ENCODE results near the gene DDOST.
A peak's percentile ranks its signal among the peaks of the same experiment; 100 is the strongest.

Gene DDOST

DNA sequence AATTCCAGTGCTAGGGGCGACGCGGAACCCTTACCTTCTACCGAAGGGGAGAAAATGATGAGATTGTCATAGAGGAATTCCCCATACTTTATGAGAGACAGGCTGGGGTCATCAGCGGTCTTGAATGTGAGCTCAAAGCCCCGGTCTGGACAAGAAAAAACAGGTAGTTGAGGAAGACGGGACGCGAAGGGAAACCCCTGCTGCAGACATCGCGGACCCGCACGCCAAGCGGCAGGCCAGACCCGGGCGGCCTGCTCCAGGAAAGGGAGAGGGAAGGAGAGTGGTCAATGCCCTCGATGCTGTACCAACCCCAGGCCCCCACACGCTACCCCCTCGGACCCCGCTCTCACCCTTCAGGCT lies 342 bp downstream of the DDOST start:
- DNase-seq (ENCODE audit: low spot score) = no peak

DNA sequence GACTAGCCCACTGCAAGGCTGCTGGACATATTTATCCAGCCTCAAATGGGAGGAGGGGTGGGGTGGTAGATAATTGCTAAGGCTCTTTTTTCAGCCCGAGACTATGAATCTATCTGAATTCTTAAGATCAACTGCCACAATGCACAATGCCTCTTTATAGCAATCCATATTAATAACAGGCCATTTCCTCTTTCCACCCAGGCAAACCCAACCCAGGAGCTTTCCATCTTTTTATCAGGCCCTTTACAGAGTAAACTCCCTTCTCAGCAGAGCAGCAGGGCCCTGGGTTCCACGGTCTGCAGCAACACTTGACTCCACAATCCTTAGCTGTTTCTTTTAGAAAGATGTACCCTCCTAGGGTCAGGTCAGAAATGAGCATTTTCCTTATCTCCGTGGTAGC lies 806 bp downstream of the DDOST start:
- DNase-seq (ENCODE audit: low spot score) = no peak

DNA sequence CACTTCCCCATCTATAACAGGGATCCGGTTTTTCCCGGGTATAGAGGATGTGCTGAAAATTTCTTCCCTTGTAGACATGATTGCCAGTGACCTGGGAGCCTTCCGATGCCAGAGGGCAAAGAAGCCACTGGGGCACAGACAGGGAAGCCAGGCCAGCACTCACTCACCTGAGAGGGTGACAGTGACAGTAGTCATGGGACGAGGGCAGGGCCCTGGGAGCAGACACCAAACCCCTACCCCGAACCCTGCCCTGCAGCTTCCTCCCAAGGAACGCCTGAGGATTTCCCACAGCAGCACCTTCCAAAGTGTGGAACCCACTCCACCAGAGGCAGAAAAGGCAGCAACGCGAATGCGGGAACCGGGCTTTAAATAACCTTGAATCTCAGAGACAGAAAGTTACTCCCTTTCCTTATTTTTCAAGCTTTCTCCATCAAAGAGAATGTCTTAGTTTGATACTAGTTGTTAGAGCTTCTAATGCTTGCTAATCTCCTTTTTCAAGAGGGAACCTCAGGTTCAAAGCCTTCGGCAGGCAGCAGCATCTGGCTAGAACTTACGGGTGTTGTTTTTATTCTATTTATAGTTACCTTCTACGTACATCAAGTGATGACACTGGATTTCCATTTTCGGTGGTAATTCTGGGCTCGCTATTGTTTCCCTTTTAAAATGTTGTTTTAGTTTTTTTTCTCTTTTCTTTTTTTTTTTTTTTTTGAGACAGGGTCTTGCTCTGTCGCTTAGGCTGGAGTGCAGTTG lies 2.8 kb downstream of the DDOST start:
- no peak for DNase-seq (ENCODE audit: low spot score)

DNA sequence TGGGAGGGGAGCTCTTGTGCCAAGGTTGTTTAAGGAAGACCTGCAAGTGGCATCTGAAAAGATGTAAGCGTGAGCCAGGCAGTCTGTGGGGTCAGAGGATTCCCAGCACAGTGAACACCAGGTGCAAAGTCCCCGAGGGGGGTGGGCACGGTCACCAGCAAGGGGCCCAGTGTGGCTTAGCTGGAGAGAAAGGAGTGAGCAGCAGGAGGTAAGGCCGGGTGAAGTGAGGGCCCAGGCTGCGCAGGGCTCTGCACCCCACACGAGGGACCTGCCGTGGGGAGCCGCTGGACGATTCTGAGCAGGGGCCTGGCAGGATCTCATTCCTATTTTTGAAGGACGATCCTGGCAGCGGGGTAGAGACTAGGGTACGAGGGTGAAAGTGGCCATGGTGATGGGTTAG lies 4.1 kb downstream of the DDOST start:
- no peak for DNase-seq (ENCODE audit: low spot score)

DNA sequence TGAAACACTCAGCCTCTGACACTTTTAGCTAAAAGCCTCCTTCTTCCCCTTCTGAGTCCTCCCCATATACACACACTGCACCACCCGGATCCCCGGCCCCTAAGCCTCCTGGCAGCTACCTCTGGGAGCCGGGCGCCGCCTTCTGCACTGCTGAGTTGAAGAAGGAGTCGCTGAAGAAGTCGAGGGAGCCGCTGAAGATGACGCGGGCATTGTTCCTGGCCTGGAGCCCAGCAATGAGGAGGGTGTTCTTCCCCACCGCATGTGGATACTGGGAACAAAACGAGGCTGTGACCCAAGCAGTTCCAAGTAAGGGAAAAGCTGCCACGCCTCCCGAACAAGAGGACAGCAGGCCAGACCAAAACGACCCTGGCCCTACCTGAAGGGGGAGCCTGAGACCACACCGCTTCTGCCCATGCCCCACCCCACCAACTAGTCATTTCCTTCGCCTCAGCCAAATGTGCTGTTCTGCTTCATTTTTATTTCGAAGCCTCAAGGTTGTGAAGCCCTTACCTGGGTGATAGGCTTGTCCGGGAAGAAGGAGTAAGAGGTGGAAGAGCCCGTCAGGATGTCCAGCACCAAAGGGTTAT lies 7.0 kb downstream of the DDOST start:
- DNase-seq (ENCODE audit: low spot score) = no peak

DNA sequence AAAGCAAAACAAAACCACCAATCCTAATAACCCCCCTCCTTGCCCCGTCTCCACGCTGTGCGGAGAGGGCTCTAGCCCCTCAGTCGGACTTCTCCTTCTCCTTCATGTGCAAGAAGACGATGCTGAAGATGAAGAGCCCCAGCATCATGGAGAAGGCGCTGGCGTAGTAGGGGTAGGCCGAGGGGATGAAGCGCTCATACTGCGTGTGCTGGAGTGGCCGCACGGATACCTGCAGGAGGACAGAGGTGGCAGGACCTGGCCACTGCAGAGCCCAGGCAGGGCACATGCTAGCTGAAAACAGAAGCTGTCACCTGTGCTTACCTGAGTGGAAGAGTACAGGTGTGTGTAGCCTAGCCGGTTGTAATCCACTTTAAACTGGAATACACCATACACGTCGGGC lies 8.9 kb downstream of the DDOST start:
- no peak for DNase-seq (ENCODE audit: low spot score)

- no peak for DNase-seq (ENCODE audit: low spot score)
Measured at GRCh38 chr1:20648946-20649345, 12.2 kb downstream of the DDOST start.

GRCh38 chr1:20648438-20648837 lies 12.7 kb downstream of the DDOST start:
- no peak for DNase-seq (ENCODE audit: low spot score)

- no peak for DNase-seq (ENCODE audit: low spot score)
Measured at GRCh38 chr1:20645414-20645813, 15.8 kb downstream of the DDOST start.

- no peak for DNase-seq (ENCODE audit: low spot score)
Measured at GRCh38 chr1:20644416-20644815, 16.8 kb downstream of the DDOST start.

DNA sequence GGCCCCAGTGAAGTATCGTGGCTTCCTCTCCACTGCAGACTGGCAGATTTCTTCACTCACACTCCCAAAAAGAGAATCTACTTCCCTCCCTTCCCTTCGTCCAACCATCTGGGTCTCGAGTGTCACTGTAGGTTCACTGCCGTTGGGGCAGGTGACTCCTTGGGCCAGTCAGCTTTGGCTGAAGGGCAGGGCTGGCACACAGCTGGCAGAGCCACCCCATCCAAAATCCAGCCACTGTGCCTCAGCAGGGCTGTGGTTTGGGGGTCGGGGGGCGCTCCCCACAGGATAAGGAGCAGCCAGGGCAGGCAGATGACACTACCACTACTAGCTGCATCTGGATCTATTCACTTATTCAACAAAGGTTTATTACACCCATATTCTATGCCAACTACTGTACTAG lies 18.1 kb downstream of the DDOST start:
- no peak for DNase-seq (ENCODE audit: low spot score)

DNA sequence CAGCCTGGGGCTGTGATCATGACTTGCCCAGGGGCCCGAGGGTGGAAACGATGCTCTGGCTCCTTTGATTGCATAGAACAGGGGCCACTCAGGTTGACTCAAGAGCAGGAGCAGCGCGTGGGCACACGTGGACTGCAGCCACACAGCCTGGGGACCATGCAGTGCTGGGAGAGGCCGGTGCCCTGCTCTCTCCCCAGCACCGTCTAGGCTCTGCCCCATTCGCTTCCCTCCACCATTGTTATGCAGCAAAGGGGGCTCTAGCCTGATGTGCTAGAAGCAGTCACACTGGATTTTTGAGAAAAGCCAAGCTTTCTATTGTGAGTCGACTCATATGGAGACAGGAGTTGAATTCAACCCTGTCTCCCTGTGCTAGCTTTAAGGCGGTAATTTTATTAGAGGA lies 19.2 kb downstream of the DDOST start:
- DNase-seq (ENCODE audit: low spot score) = no peak

DNA sequence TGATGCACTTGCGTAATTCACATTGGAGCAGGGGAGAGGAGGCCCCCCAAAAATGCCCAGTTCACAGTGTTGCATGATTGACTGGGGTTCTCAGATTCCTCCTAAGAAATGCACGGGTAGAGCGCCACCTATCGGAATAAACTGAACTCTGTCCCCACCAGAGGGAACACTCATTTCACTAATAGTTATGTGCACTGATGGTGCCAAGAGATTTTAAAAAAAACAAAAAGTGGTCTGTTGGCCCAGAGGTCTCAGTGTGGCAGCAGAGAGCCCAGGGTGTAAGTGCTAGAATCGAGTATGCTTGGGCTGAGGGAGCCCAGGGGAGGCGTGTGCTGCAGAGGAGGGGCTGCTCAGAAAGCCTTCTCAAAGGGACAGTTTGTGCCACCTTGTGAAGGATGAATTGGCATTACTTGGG lies 21.0 kb downstream of the DDOST start:
- peak; percentile 73 for DNase-seq (ENCODE audit: low spot score)

DNA sequence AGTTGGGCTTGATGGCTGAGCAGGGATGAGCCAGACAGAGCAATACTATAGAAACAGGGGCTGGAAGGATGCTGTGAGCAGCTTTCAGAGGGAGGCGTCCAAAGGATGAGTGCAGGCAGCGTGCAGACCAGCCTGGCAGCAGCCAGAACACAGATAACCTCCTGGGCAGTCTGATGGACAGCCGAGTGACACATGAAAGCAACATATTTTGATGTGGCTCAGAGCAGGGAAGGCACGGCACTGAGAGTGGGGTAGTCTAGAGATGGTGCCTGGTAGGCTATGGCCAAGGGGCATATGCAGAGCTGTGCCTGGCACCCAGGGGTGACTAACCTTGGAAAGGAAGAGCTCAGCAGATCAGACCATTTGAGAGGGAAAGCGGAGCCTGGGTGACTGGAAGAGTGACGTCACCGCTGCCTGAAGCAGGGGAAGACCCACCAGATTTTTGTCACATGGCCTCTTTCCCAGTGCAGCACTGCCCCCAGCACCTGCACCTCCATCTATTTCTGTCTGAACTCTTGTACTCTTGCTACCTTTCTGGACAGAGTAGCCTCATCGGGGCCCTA lies 24.3 kb downstream of the DDOST start:
- no peak for DNase-seq (ENCODE audit: low spot score)

DNA sequence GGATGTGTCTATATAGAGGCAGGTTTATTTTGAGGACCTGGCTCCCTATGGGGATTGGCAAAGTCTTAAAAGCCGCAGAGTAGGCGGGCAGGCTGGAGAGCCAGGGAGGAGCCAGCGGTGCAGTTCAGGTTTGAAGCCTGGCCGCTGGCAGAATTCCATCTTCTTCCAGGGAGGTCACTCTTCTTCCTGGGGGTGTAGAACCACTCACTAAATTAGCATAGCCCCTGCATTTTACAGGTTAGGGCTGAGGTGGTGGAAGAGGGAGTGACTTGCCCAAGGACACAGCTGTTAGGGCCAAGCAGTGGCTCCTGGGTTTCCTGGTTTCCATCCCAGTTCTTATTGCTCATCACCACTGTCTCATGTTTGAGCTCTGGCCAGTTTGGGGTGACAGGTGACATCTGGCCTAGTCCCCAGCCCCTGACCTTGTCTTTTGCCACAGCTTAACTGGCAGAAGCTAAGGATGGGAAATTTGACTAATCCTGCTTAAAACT lies 26.5 kb downstream of the DDOST start:
- peak; percentile 40 for DNase-seq (ENCODE audit: low spot score)

GRCh38 chr1:20634065-20634593 lies 27.0 kb downstream of the DDOST start:
- no peak for DNase-seq (ENCODE audit: low spot score)

DNA sequence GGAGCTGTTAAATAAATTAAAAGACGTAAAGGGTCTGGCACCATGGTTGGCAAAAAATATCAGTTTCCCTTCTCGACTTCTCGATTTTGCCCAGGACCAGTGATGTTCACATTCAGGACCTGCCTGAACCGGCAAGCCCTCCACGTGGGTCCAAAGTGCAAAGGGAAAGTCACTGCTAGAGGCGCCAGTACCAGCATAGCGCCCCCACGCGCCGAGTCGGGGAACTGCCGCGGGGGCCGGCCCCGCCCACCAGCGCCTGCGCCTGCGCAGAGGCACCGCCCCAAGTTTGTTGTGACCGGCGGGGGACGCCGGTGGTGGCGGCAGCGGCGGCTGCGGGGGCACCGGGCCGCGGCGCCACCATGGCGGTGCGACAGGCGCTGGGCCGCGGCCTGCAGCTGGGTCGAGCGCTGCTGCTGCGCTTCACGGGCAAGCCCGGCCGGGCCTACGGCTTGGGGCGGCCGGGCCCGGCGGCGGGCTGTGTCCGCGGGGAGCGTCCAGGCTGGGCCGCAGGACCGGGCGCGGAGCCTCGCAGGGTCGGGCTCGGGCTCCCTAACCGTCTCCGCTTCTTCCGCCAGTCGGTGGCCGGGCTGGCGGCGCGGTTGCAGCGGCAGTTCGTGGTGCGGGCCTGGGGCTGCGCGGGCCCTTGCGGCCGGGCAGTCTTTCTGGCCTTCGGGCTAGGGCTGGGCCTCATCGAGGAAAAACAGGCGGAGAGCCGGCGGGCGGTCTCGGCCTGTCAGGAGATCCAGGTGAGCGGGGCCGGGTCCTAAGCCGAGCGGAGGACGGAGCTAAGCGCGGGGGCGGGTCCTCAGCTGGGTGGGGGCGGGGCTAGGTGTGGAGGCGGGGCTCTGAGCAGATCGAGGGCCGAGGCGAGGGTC lies 27.7 kb downstream of the DDOST start, which contains the start of gene PINK1:
Gene PINK1 (plus strand): TSS at position 269 of the 875 bp plus-strand sequence. CDS start 91 bp downstream, at position 360.
- peak; percentile 92 for DNase-seq (ENCODE audit: low spot score)

- no peak for DNase-seq (ENCODE audit: low spot score)
Measured at GRCh38 chr1:20632386-20632785, 28.8 kb downstream of the DDOST start.

- DNase-seq (ENCODE audit: low spot score) = no peak
Measured at GRCh38 chr1:20630729-20631128, 30.4 kb downstream of the DDOST start.

- no peak for DNase-seq (ENCODE audit: low spot score)
Measured at GRCh38 chr1:20626524-20626923, 34.6 kb downstream of the DDOST start.

GRCh38 chr1:20626098-20626427 lies 35.1 kb downstream of the DDOST start:
- DNase-seq (ENCODE audit: low spot score) = no peak

All from AG08395 (cell line).